ENCODE measurements around the gene NAGK. TPM values are rescaled to one million over a fixed set of nuclear protein-coding genes. Genes with fewer than 3 reads are reported as not detected.
"Not testable (repeated sequence)": the region's sequence is repeated elsewhere in the genome, so short reads cannot be mapped to it uniquely, and the experiment has no call there.

The NAGK gene
- total RNA-seq, 1 donor from 2014 or later = 166 TPM

DNA sequence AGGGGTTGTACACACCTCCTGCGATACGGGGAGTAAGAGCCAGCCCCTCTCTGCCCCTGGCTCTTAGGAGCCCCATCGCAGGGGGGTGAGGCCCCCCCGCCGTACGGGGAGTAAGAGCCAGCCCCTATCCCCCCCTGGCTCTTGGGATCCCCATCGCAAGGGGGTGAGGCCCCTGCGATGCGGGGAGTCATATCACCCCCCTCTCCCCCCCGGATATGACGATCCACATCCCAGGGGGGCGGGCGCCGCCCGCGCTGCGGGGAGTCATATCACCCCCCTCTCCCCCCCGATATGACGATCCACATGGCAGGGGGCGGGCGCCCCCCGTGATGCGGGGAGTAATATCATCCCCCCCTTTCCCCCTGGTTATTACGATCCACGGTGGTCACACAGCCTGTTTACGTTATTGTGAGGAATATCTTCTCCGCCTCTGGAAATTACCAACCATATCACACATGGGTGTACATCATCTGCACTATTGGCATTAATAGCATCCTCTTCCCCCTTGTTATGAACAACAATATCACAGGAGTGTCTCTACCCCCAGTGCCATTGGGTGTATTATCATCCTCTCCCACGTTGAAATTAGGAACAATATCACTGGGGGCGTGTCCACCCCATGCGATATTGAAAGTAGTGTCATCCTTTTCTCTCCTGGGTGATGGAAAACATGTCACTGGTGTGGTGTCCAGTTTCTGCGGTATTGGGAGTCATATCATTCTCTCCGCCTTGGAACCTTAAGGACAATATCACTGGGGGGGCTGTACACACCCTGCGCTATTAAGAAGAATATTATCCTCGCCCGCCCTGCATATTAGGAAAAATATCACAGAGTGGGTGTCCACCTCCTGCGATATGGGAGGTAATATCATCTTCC, 24.7 kb upstream of the NAGK start:
- H3K27me3 Mint-ChIP-seq (ENCODE audit: low read depth) = peaks cover 7% of the 10 kb centered on the region
- DNase-seq (ENCODE audit: low spot score) = no peak
- H3K4me1 Mint-ChIP-seq (ENCODE audit: low read depth) = peaks cover 7% of the 10 kb centered on the region
- TF ChIP-seq, protein P1, sequence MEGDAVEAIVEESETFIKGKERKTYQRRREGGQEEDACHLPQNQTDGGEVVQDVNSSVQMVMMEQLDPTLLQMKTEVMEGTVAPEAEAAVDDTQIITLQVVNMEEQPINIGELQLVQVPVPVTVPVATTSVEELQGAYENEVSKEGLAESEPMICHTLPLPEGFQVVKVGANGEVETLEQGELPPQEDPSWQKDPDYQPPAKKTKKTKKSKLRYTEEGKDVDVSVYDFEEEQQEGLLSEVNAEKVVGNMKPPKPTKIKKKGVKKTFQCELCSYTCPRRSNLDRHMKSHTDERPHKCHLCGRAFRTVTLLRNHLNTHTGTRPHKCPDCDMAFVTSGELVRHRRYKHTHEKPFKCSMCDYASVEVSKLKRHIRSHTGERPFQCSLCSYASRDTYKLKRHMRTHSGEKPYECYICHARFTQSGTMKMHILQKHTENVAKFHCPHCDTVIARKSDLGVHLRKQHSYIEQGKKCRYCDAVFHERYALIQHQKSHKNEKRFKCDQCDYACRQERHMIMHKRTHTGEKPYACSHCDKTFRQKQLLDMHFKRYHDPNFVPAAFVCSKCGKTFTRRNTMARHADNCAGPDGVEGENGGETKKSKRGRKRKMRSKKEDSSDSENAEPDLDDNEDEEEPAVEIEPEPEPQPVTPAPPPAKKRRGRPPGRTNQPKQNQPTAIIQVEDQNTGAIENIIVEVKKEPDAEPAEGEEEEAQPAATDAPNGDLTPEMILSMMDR (IDR thresholded peaks at IDR 0.05) = no peak
- no peaks in the 10 kb centered on the region for H3K36me3 Mint-ChIP-seq (ENCODE audit: low read depth)
- H3K9me3 Mint-ChIP-seq (ENCODE audit: low read depth) = no peaks in the 10 kb centered on the region
- no peak overlapping the region for H3K4me3 Mint-ChIP-seq (ENCODE audit: unreplicated experiment)
- no peak overlapping the region for H3K27ac Mint-ChIP-seq (ENCODE audit: unreplicated experiment)

GRCh38 chr2:71045151-71045550, 23.3 kb upstream of the NAGK start:
- H3K36me3 Mint-ChIP-seq (ENCODE audit: low read depth) = no peaks in the 10 kb centered on the region
- H3K4me1 Mint-ChIP-seq (ENCODE audit: low read depth) = peaks cover 7% of the 10 kb centered on the region
- no peak overlapping the region for H3K27ac Mint-ChIP-seq (ENCODE audit: unreplicated experiment)
- TF ChIP-seq, protein P1 (IDR thresholded peaks at IDR 0.05) = no peak
- H3K9me3 Mint-ChIP-seq (ENCODE audit: low read depth) = no peaks in the 10 kb centered on the region
- no peak overlapping the region for H3K4me3 Mint-ChIP-seq (ENCODE audit: unreplicated experiment)
- DNase-seq (ENCODE audit: low spot score) = no peak
- peaks cover 7% of the 10 kb centered on the region for H3K27me3 Mint-ChIP-seq (ENCODE audit: low read depth)

DNA sequence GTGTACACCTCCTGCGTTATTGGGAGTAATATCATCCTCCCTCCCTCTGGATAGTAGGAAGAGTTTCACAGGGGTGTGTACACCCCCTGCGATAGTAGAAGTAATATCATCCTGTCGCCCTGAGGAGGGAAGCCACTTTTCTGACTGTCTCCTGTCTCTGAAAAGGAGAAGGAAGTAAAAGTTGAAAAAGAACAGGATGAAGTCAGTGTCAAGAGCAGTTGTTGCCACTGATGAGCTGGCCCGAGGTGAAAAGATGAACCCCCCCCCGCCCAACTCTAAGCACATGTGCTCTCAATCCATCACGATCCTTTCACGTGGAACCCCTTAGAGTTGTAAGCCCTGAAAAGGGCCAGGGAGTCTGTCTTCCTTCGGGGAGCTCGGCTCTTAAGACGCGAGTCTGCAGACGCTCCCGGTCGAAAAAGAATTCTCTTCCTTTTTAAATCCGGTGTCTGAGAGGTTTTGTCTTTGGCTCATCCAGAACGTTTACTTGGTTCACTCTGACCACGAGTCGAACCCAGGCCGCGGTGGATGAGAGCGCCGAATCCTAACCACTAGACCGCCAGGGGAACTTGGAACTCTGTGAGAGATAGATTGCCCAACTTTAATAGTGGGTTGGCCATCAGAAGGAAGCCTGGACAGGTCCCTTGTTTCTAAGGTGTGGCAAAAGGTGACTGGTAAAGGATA, 22.4 kb upstream of the NAGK start:
- no peak for DNase-seq (ENCODE audit: low spot score)
- H3K4me3 Mint-ChIP-seq (ENCODE audit: unreplicated experiment) = no peak overlapping the region
- H3K36me3 Mint-ChIP-seq (ENCODE audit: low read depth) = no peaks in the 10 kb centered on the region
- H3K4me1 Mint-ChIP-seq (ENCODE audit: low read depth) = peaks cover 7% of the 10 kb centered on the region
- H3K27ac Mint-ChIP-seq (ENCODE audit: unreplicated experiment) = no peak overlapping the region
- H3K27me3 Mint-ChIP-seq (ENCODE audit: low read depth) = peaks cover 9% of the 10 kb centered on the region
- TF ChIP-seq, protein P1 (IDR thresholded peaks at IDR 0.05) = no peak
- H3K9me3 Mint-ChIP-seq (ENCODE audit: low read depth) = no peaks in the 10 kb centered on the region

GRCh38 chr2:71048096-71048495, 20.4 kb upstream of the NAGK start:
- H3K4me1 Mint-ChIP-seq (ENCODE audit: low read depth) = peaks cover 7% of the 10 kb centered on the region
- H3K36me3 Mint-ChIP-seq (ENCODE audit: low read depth) = no peaks in the 10 kb centered on the region
- H3K9me3 Mint-ChIP-seq (ENCODE audit: low read depth) = no peaks in the 10 kb centered on the region
- H3K27me3 Mint-ChIP-seq (ENCODE audit: low read depth) = peaks cover 13% of the 10 kb centered on the region
- DNase-seq (ENCODE audit: low spot score) = no peak
- TF ChIP-seq, protein P1 (IDR thresholded peaks at IDR 0.05) = no peak
- no peak overlapping the region for H3K4me3 Mint-ChIP-seq (ENCODE audit: unreplicated experiment)
- peak overlapping the region; percentile 32 for H3K27ac Mint-ChIP-seq (ENCODE audit: unreplicated experiment)

GRCh38 chr2:71049704-71050360, 18.6 kb upstream of the NAGK start:
- DNase-seq (ENCODE audit: low spot score); H3K4me3 Mint-ChIP-seq (ENCODE audit: unreplicated experiment); H3K27me3 Mint-ChIP-seq (ENCODE audit: low read depth); H3K27ac Mint-ChIP-seq (ENCODE audit: unreplicated experiment); H3K9me3 Mint-ChIP-seq (ENCODE audit: low read depth); H3K4me1 Mint-ChIP-seq (ENCODE audit: low read depth); H3K36me3 Mint-ChIP-seq (ENCODE audit: low read depth): not testable (repeated sequence)

- H3K27ac Mint-ChIP-seq (ENCODE audit: unreplicated experiment); DNase-seq (ENCODE audit: low spot score); H3K4me3 Mint-ChIP-seq (ENCODE audit: unreplicated experiment): not testable (repeated sequence)
Observed at GRCh38 chr2:71055206-71055740, 13.2 kb upstream of the NAGK start.

More at GRCh38 chr2:71055206-71055740, 13.2 kb upstream of the NAGK start:
- H3K4me1 Mint-ChIP-seq (ENCODE audit: low read depth); H3K36me3 Mint-ChIP-seq (ENCODE audit: low read depth); H3K9me3 Mint-ChIP-seq (ENCODE audit: low read depth); H3K27me3 Mint-ChIP-seq (ENCODE audit: low read depth): not testable (repeated sequence)

All from chondrocyte (in vitro differentiated cells).